ENCODE results near the gene NDUFS4.

GRCh38 chr5:53645078-53645477, 84.6 kb downstream of the NDUFS4 start:
- TF ChIP-seq CTCF (IDR thresholded peaks at IDR 0.05) (no peak), POLR2A (IDR thresholded peaks at IDR 0.05) (no peak)
